HT-29 (cell line): ENCODE data around the gene DAAM2. TPM values are rescaled to one million over a fixed set of nuclear protein-coding genes. Genes with fewer than 3 reads are reported as not detected.

Experiments used
- DNase-seq: peaks from one replicate; pipeline ENCODE4 v3.0.0-alpha.2; 2015; ENCODE audit warnings: low spot score
- total RNA-seq: library from RNA; depleted of rRNA; stranded (reverse); fragments of >200 nt; shearing (Covaris generic); gene quantifications from 2 replicates; pipeline ENCODE4 v1.2.3, GENCODE V29; 2014

Gene DAAM2
- total RNA-seq, 1 experiment from 2014 or later = not detected

DNA sequence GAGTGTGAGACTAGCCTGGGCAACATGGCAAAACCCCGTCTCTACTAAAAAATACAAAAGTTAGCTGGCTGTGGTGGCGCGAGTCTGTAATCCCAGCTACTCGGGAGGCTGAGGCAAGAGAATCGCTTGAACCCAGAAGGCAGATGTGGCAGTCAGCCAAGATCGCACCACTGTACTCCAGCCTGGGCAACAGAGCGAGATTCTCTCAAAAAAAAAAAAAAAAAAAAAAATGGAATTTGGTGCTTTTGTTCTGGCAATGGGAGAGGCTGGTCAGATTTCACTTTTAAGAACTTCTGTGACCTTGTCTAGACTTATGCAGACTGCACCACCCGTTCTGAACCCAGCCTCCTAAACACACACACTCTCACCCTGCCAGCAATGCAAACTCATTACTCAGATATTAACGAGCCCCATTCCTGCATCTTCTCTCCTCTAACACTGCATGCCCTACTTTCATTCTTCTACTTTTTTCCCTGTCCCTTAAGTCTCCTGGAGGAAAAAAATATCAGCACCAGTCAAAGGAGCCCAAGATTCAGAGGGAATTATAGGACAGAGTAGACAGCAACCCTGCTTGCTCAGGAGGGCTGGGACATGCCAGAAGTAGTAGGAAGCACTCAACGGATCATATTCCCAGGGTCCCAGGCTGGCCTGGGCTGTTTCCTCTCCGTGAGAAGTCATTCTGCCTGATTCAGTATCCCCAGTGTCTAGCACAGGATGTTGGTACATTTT lies 137.7 kb downstream of the DAAM2 start:
- DNase-seq = no peak

DNA sequence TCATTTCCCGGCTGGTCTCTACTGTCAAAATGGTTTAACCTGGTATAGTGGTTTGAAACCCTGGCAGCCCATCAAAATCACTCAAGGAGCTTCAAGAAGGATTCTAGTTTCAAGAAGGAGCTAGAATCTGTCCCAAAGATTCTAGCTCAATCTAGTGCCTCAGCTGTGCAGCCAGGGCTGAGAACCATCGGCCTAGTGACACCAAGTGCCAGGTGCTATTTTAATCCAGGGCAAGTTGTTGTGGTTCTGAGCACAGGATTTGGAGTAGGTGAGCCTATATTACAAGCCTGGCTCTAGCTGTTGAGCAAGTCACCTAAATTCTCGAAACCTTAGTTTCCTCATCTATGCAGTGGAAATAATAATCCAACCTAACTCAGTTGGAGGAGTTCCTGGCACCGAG lies 138.4 kb downstream of the DAAM2 start:
- DNase-seq = no peak

DNA sequence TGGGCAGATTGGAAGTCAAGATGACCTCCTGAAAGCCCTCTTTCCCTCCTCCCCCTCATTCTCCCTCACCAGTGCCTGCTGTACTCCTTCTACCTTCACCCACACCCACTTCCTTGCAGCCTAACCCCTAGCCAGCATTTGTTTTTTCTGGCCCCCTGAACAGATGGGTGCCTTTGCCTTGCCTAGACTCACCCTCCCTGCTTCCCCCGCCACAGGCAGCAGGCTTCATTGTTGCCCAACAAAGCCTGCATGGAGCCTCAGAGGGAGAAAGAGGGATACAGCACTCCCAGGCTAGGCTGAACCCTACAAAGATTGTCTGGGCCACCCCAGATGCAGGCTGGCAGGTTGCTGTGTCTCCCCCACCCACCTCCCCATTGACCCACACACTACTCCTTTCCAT lies 139.4 kb downstream of the DAAM2 start:
- no peak for DNase-seq

DNA sequence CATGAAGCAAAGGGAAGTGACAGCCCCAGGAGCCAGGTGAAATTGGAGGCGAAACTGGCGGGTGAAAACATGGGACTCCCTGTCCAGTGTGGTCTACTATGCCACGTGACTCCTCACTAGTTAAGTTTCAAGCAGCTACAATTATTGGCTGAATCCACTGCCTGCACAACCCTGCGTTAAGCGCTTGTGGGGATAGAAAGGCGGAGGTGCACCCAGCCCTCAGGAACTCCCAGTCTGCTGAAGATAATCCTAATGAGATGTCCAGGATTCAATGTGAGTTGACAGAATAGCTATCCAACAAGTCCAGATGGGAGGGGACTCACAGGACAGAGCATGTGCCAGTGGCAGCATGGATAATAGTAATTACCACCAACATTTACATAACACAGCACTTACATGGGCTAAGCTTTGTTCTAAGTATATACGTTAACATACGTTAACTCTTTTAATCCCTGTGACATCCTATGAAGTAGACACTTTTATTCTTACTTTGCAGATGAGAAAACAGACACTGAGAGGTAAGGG lies 140.3 kb downstream of the DAAM2 start:
- no peak for DNase-seq

DNA sequence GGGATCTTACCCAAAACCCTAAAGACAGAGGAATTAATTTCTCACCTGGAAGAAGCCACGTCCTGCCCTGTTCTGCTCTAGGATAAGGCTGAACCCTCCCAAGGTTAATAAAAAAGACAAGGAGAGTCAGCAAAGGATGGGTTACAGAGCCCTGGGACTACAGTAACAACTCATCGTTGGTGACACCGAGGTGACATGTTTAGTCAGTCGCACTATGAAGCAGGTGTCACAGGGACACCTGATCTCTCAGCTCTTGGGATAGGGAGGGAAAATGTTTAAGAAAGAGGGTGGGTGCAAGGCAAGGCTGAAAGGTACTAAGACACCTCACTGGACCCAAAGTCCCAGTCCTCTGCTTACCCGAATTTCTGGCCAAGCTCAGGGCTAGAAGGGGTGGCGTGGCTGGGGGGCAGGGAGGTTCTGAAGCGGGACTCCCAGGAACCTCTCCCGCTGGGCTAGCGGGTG lies 141.5 kb downstream of the DAAM2 start:
- no peak for DNase-seq

DNA sequence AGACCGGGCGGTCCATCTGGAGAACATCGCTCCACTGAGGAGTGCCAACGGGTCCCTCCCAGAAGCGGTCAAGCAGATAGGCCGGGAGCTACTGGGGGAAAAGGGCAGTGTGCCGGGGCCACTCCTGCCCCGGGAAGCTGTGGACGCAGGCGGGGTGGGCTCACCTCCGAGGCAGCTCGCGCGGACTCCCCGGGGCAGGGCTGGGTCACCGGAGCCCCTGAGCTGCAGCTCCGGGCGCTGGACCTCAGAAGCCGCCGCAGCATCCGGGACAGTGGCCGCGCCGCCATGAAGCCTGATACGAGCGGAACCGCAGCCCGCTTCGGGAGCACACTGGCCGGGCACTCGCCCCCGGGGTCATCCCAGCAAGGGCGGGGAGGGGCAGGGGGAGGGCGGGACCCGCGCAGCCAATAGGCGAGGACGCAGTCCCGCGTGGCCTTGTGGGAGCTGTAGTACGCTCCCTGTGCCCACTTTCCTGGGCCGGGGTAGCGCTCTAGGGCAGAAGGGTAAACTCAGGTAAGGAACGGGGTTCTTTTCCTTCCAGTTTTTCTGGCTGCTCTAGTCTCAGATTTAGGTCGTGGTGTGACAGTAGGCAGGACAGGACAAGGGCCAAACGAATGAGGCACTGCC lies 142.1 kb downstream of the DAAM2 start, which contains the start of gene MOCS1:
Gene MOCS1 (minus strand): TSS at position 332 of the 627 bp plus-strand sequence. CDS start 45 bp downstream, at position 287.
- DNase-seq = no peak

DNA sequence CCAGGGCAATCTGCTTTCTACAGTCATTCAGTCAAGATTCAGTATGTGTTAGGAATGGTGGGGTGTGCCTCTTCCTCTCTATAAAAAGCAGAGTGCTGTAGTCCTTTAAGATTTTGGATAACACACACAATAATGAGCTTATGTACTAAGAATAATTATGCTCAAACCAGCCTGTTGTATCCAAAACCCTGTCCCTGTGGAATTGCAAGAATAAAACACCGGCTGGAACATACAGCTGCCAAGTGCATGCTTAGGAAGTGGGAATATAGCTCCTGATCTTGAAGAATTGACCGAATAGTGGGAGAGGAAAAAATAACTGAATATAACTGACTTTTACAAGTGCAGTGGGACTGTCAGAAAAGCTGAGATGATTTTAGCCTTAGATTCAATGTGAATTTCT lies 143.1 kb downstream of the DAAM2 start:
- DNase-seq = no peak

DNA sequence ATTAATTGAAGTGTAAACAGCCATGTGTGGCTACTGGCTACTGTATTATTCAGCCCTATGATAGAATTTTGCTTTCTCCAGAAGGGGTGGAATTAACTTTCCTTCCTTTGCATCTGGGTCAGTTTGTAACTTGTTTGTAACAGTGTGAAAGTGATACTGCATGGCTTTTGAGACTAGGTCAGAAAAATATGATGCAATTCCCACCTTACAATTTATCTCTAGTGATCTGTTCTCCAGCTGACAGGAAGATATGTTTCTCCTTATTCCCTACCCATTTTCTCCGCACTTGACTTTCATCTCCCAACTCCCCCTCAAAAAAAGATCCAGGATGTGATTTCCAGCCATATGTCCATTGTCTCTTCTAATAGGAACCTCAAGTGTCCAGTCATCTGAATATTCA lies 144.7 kb downstream of the DAAM2 start:
- no peak for DNase-seq

DNA sequence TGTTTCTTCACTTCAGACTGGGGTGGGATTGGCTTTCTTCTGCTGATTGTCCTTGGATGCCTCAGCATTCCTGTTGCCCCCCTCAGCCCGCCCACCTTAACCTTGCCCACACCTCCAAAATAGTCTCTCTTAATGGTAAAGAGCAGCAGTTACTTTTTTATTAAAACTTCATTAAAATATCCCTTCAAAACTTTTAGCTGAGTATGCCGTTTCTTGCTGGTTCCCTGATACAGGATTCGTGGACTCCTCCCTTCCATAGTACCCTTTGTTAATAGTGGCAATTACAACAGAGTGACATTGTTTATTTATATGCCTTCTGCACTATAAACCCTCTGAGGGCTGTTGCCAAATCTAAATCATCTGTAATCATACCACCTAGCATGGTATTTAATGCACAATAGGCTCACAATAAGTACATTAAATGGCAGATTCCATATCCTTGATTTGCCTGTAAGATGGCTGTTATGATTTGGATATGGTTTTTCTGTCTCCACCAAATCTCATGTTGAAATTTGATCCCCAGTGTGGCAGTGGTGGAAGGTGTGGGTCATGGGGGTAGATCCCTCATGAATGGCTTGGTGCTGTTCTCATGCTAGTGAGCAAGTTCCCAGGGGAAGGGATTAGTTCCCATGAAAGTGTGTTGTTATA lies 145.6 kb downstream of the DAAM2 start:
- DNase-seq = no peak

DNA sequence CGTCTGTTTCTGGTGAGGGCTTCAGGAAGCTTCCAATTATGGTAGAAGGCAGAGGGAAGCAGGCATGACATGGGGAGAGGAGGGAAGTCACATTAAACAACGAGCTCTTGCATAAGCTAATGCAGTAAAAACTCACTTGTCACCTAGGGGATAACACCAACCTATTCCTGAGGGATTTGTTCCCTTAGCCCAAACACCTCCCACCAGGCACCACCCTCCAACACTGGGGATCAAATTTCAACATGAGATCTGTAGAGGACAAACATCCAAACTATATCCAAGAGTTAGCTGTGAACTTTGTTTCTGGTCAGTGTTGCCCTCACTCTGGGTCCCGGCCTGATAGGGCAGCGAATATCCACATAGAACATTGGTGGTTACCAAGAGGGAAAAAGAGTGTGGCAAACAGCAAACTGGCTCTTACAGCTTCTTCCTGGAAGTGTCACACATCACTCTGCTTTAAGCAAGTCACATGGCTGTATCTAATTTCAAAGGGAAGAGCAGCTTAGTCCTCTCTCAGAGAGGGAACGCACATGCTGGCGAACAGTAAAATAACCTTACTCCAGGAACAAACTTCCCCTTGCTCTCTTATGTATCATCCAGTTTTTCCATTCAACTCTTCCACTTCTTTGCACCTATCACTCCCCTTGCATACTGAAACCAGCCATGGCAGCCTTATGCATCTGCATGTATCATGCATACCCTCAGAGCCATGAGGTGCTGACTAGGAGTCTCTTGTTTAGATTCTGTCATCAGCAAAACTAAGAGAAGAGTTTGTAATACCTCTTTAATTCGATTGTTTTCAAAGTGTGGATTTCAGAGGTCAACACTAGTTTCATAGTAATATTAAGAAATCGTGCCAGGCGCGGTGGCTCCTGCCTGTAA lies 146.8 kb downstream of the DAAM2 start:
- DNase-seq = no peak

DNA sequence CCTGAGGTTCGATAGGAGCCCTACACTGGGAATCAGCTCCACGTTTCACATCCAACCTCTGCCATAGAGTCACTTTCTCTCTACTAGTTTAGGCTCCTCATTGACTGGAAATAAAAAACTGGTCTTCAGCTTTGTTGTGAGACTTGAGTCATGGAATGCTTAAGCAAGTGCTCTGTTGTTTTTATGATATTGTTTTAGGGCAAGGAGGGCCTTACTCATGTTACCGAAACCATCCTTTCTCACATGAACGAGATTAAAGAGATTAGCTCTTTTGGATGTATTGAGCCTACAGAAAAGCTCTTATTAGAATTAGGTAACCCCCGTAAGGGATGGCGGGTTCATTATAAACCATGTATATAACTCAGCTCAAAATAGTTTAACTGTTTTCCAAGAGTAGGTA lies 149.0 kb downstream of the DAAM2 start:
- no peak for DNase-seq

DNA sequence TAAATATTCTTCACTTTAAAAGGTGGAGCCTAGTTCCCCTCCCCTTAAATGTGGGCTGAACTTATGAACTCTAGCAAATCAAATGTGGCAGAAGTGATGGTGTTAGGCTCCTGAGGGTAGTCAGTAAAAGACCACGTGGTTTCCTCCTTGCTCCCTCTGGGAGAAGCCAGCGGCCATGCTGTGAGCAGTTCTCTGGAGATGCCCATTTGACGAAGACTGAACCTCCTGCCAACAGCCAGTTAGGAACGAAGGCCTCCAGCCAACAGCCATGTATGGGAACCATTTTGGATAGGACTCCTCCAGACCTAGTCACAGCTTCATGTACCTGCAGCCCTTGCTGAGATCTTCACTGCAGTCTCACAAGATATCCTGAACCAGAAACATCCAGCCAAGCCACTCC lies 149.6 kb downstream of the DAAM2 start:
- DNase-seq = no peak

DNA sequence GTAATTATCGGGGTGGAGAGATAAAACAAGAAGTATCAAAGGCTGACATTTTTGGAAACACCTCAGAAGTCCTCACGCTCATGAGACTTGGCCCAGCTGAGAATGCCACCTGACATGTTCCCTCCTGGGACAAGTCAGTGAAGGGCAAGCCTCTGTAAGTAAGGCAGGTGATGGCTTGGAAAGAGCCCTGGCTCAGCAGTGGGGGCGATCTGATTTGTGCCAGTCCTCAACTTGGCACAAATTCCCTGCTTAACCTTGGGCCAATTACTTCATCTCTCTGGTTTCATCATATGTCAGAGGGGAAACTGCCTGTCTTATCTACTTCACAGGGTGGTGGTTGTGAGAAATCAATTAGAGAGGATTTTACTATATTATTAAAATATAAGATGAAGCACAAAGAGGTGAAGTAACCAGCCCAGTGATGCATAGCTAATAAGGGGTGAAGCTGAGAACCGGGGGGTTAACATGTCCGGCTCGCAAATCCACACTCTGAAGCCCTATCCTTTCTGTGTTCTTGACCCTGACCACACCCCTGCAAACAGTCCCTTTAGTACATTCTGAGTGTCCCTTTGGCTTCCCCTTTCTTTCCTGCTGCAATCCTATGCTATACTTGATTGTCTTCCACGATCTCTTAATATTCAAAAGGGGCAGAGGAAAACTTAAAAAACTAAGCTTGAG lies 150.9 kb downstream of the DAAM2 start:
- DNase-seq = no peak

DNA sequence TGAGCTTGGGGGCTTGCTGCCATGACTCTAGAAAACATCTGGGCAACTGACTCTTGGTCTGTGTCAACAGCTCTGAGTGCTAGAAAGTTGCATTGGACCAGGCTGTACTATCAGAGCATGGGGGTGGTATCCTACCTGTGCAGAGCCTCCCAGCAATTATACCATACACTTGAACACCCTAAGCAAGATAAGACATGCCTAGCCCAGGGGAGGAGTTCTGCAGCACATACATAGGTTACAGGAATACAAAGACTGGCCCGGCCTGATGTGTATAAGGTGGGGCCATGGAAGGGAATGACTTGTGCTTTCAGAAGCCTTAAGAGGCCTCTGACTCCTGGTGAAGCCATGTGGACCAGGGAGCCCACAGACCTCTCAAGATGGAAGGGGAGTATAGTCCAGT lies 153.4 kb downstream of the DAAM2 start:
- no peak for DNase-seq

DNA sequence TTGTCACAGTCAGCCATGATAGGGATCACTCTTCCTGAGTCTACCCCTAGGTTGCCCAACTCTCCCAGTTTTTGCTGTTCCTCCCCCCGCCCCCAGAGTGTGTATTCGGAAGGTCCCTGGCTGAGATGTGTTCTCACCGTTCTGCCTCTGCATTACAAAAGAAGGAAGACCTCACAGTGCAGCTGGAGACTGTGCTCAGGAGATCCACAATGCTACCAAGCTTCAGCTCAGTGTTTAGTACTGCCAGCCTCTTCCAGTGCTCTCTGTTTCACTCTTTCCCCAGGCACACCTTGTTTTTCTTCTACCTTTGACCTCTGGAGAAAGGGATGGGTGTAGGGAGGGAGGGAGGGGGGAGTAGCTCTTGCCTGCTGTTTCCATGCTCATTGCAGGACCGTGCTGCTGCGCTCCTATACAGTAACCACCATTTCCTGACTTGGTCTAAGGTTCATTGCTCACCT lies 155.5 kb downstream of the DAAM2 start:
- DNase-seq = no peak

DNA sequence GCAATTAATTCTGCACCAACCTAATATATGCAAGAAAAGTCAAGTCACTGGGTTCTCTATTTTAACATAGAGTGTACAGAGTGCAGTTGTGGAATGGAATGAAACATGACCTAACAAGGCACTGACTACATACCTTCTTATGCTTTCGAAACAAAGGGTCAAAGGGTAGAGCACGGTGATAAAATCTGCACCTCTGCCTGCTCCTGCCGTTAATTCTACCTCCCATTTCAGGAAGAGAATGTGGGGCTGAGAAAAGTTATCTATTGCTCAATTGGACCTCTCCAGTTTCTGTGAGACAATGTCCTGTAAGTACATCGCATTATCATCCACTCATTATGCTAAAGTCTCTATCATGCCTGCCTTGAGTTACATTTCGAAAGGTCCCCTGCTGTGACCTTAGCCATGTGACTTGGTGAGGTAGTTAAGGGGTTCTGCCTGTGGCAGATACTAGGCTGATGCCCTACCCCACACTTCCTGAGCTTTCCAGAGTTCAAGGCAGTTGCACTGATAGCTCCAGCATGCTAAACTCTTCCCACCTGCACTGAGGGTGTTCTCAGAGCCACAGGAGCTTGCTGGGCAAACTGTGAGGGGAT lies 156.1 kb downstream of the DAAM2 start:
- no peak for DNase-seq

DNA sequence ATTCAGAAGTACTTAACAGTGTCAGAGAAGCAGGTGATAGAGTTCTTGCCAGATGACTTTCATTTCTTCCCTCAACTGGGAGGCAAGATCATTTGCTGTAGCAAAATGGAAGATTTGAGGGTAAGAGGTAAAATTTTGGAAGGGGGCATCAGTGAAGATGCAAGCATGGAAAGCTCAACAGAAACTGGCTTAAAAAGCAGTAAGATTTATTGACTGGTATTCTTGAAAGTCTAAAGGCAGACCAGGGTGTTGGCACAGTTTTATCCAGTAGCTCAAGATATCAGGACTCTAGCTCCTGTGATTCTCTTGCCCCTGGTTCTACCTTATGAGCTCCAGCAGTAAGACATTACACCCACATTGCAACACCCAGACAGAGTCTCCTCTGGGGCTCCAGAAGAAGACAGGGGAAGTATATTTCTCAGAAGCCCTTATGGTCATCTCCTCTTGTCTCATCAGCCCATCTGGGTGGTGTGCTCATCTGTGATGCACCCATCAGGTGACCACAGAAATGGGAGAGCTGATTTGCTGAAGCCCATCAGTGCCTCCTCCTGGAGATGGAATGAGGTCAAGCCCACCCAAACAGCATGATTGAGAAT lies 158.0 kb downstream of the DAAM2 start:
- no peak for DNase-seq

DNA sequence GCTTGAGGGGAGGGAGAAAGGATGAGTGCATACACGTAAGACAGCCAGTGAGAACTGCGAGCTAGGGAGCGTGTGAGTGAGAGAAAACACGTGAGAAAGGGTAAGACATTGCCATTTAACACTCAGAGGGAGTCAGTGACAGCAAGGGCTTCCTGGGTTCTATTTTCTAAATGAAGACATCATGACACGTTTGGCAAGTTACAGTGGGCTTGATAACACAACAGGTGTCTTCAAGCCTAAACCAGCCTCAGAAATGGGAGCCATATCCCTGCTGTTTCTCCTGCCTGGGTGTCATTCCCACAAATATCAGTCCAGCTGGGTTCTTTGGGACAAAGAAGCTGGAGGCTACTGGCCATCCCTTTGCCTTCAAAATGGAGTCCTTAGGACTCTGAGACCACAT lies 159.0 kb downstream of the DAAM2 start:
- no peak for DNase-seq

DNA sequence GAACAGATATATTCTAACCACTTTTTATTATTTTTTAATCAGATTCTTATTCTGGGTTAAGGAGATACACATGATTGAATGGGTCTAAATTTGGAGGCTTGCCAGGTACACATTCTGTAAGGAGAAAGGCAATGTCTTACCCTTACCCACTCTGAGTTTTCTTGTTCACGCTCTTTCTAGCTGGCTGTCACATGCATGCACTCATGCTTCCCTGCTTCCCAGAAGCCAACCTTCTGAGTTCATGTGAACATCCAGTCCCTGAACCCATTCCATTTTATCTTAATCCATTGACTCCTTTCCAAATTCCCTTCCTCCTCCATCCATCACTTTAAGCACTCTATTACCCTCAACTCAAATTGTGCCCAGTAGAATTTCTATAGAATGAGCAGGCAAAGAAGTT lies 159.5 kb downstream of the DAAM2 start:
- no peak for DNase-seq

DNA sequence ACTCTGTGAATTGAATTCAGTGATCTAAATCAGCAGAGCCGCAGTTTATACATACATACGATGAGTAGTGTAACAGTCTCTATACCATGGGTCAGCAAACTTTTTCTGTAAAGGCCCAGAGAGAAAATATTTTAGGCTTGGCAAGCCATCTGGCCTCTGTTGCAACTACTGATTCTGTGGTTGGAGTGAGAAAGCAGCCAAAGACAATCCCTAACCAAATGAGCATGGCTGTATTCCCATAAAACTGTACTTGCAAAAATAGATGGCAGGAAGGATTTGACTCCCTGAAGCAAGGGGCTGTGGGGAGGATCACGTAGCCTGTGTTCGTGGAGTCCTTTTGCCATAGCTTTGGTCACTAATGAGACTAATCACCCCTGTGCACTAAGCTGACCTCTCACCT lies 160.0 kb downstream of the DAAM2 start:
- DNase-seq = no peak
